GM12891 (cell line): ENCODE measurements around the gene UBQLN1.

Experiments used
- POLR2A ChIP-seq: IDR thresholded peaks from 2 replicates; pipeline ENCODE4 v1.6.1; 2011; ENCODE audit warnings: low read depth, low read length, control low read depth
- POLR2AphosphoS5 ChIP-seq: IDR thresholded peaks from 2 replicates; pipeline ENCODE4 v1.6.1; 2011; ENCODE audit warnings: low read depth, low read length, control low read depth
- POU2F2 ChIP-seq: IDR thresholded peaks from 2 replicates; pipeline ENCODE4 v1.6.1; 2011; ENCODE audit warnings: low read depth, mild to moderate bottlenecking, control low read depth, low read length, moderate library complexity
- SPI1 ChIP-seq: IDR thresholded peaks from 2 replicates; pipeline ENCODE4 v1.6.1; 2011; ENCODE audit warnings: low read depth, low read length, control low read depth
- TAF1 ChIP-seq: IDR thresholded peaks from 2 replicates; pipeline ENCODE4 v1.6.1; 2011; ENCODE audit warnings: low read depth, low read length, control low read depth

- TF ChIP-seq POLR2AphosphoS5 (no peak), POLR2A (no peak), SPI1 (no peak), POU2F2 (no peak), TAF1 (no peak)
Measured at GRCh38 chr9:83617299-83617698, 90.5 kb downstream of the UBQLN1 start.
